H1 (cell line): ENCODE data around the gene ZNG1F. TPM values are rescaled to one million over a fixed set of nuclear protein-coding genes. Genes with fewer than 3 reads are reported as not detected.
A peak's percentile ranks its signal among the peaks of the same experiment; 100 is the strongest.
"Not testable (repeated sequence)": the region's sequence is repeated elsewhere in the genome, so short reads cannot be mapped to it uniquely, and the experiment has no call there.

Source experiments
- CTCF ChIA-PET: fragments of 300-600 bp; sonication (Branson Sonifier 250); formaldehyde crosslinking; loops from one replicate; lab custom pipeline; 2021; ENCODE audit not compliant: partially characterized antibody; lab: Charles Lee
- POLR2A ChIA-PET: fragments of 300-600 bp; sonication (Branson Sonifier 250); formaldehyde crosslinking; loops from one replicate; lab custom pipeline; 2021; ENCODE audit warnings: inconsistent platforms; ENCODE audit not compliant: partially characterized antibody; lab: Charles Lee
- DNase-seq, 2 experiments: peaks; one replicate each; pipeline versions ENCODE4 v3.0.0 to v3.0.0-alpha.2; 2010 to 2022; ENCODE audit warnings: low spot score in 2 of 2, low read depth in 1 of 2, mixed read lengths in 1 of 2
- FAIRE-seq: peaks from 2 replicates; lab custom pipeline; 2011; peaks lifted over from hg19 to GRCh38; lab: Jason Lieb, UNC
- H2AFZ ChIP-seq: 2 replicates; pipeline ENCODE4 v1.8.1; 2012; ENCODE audit warnings: low read length, inconsistent platforms
- H2AK5ac ChIP-seq: 2 replicates; pipeline ENCODE4 v1.6.1; 2013; ENCODE audit warnings: low read depth, low read length
- H2BK120ac ChIP-seq: replicated peaks from 2 replicates; pipeline ENCODE3; 2013; ENCODE audit warnings: low read depth, low read length, inconsistent platforms
- H2BK12ac ChIP-seq: 2 replicates; pipeline ENCODE4 v1.6.1; 2013; ENCODE audit warnings: low read depth, low read length
- H2BK15ac ChIP-seq: 2 replicates; pipeline ENCODE4 v1.6.1; 2013; ENCODE audit warnings: low read length
- H2BK20ac ChIP-seq: 2 replicates; pipeline ENCODE4 v1.6.1; 2013; ENCODE audit warnings: low read length
- H2BK5ac ChIP-seq: 2 replicates; pipeline ENCODE4 v1.6.1; 2013; ENCODE audit warnings: low read depth, low read length
- H3K14ac ChIP-seq: 2 replicates; pipeline ENCODE4 v1.6.1; 2013; ENCODE audit warnings: inconsistent platforms; ENCODE audit not compliant: insufficient read length
- H3K18ac ChIP-seq: 2 replicates; pipeline ENCODE4 v1.6.1; 2013; ENCODE audit warnings: low read length; ENCODE audit errors: extremely low read depth
- H3K23ac ChIP-seq: 2 replicates; pipeline ENCODE4 v1.6.1; 2013; ENCODE audit warnings: inconsistent platforms; ENCODE audit not compliant: insufficient read length
- H3K23me2 ChIP-seq: 2 replicates; pipeline ENCODE4 v1.6.1; 2013; ENCODE audit warnings: low read depth, low read length
- H3K27ac ChIP-seq: 2 replicates; pipeline ENCODE4 v1.6.1; 2011; ENCODE audit warnings: low read depth, low read length, inconsistent platforms
- H3K27me3 ChIP-seq, 4 experiments: replicated peaks in 1 of 4; 1 replicate in 1 of 4; 2 replicates in 3 of 4; pipeline versions ENCODE4 v1.6.1 to v1.8.1; 2011 to 2013; ENCODE audit warnings: low read length in 3 of 4, mild to moderate bottlenecking in 3 of 4, inconsistent platforms in 2 of 4, mixed read lengths in 2 of 4, moderate library complexity in 1 of 4; ENCODE audit not compliant: control insufficient read depth in 3 of 4, insufficient read depth in 3 of 4; ENCODE audit errors: extremely low read depth in 1 of 4
- H3K36me3 ChIP-seq, 4 experiments: 2 replicates each; pipeline versions ENCODE4 v1.6.1 to v1.8.1; 2011 to 2013; ENCODE audit warnings: mild to moderate bottlenecking in 4 of 4, low read length in 3 of 4, moderate library complexity in 2 of 4, control low read depth in 1 of 4, inconsistent platforms in 1 of 4; ENCODE audit not compliant: insufficient read depth in 4 of 4, control insufficient read depth in 2 of 4
- H3K4ac ChIP-seq: replicated peaks from 2 replicates; pipeline ENCODE3; 2013; ENCODE audit warnings: low read length, low read depth, mixed read lengths, inconsistent platforms; ENCODE audit not compliant: insufficient read length
- H3K4me1 ChIP-seq, 4 experiments: replicated peaks in 1 of 4; 1 replicate in 1 of 4; 2 replicates in 3 of 4; pipeline versions ENCODE4 v1.6.1 to v1.8.1; 2011 to 2013; ENCODE audit warnings: low read length in 3 of 4, inconsistent platforms in 2 of 4, mixed read lengths in 1 of 4; ENCODE audit not compliant: insufficient read depth in 4 of 4, control insufficient read depth in 3 of 4
- H3K4me2 ChIP-seq, 2 experiments: 2 replicates each; pipeline versions ENCODE4 v1.6.1 to v1.8.1; 2011 to 2013; ENCODE audit warnings: low read depth in 2 of 2, low read length in 2 of 2, control low read depth in 1 of 2, inconsistent platforms in 1 of 2, mild to moderate bottlenecking in 1 of 2; ENCODE audit not compliant: insufficient read depth in 1 of 2
- H3K4me3 ChIP-seq, 4 experiments: fragments of 200-600, 300-600 bp in 1 of 4; sonication (generic), shearing (Covaris generic), sonication (Bioruptor Twin) in 1 of 4; 2 replicates each; pipeline versions ENCODE4 v1.5.1 to v1.8.1; 2011 to 2016; ENCODE audit warnings: low read length in 4 of 4, low read depth in 3 of 4, control low read depth in 2 of 4, inconsistent platforms in 2 of 4, mild to moderate bottlenecking in 2 of 4, mixed read lengths in 1 of 4, moderate library complexity in 1 of 4; ENCODE audit not compliant: insufficient read depth in 2 of 4; ENCODE audit errors: extremely low read depth in 1 of 4
- H3K56ac ChIP-seq: replicated peaks from 2 replicates; pipeline ENCODE3; 2013; ENCODE audit warnings: low read depth, mild to moderate bottlenecking, mixed read lengths, low read length, inconsistent platforms; ENCODE audit not compliant: insufficient read length
- H3K79me1 ChIP-seq: 2 replicates; pipeline ENCODE4 v1.6.1; 2013; ENCODE audit warnings: low read depth, low read length, control low read depth
- H3K79me2 ChIP-seq, 2 experiments: 2 replicates each; pipeline versions ENCODE4 v1.6.1 to v1.8.1; 2012 to 2013; ENCODE audit warnings: low read length in 2 of 2, mild to moderate bottlenecking in 2 of 2, inconsistent platforms in 1 of 2; ENCODE audit not compliant: insufficient read depth in 2 of 2, control insufficient read depth in 1 of 2
- H3K9ac ChIP-seq, 4 experiments: replicated peaks in 1 of 4; 1 replicate in 1 of 4; 2 replicates in 3 of 4; pipeline versions ENCODE4 v1.6.1 to v1.8.1; 2011 to 2013; ENCODE audit warnings: low read depth in 3 of 4, low read length in 3 of 4, control low read depth in 2 of 4, mild to moderate bottlenecking in 2 of 4, moderate library complexity in 2 of 4, inconsistent platforms in 1 of 4; ENCODE audit errors: extremely low read depth in 1 of 4
- H3K9me3 ChIP-seq, 2 experiments: 2 replicates each; pipeline versions ENCODE4 v1.6.1 to v1.8.1; 2012 to 2013; ENCODE audit warnings: mild to moderate bottlenecking in 2 of 2, moderate library complexity in 2 of 2, control low read depth in 1 of 2, inconsistent platforms in 1 of 2, low read depth in 1 of 2, low read length in 1 of 2, mixed read lengths in 1 of 2; ENCODE audit not compliant: insufficient read depth in 2 of 2
- H4K20me1 ChIP-seq, 2 experiments: replicated peaks in 1 of 2; 2 replicates each; pipeline versions ENCODE3 to v1.8.1; 2011 to 2013; ENCODE audit warnings: inconsistent platforms in 2 of 2, low read length in 2 of 2, mild to moderate bottlenecking in 1 of 2; ENCODE audit not compliant: insufficient read depth in 2 of 2, control insufficient read depth in 1 of 2
- H4K5ac ChIP-seq: 2 replicates; pipeline ENCODE4 v1.6.1; 2013; ENCODE audit warnings: low read length, low read depth, mixed read lengths, inconsistent platforms; ENCODE audit not compliant: insufficient read length
- H4K8ac ChIP-seq: 2 replicates; pipeline ENCODE4 v1.8.0; 2013; ENCODE audit warnings: mild to moderate bottlenecking, moderate library complexity, low read length, inconsistent platforms; ENCODE audit not compliant: insufficient read depth; ENCODE audit errors: extremely low read depth
- H4K91ac ChIP-seq: replicated peaks from 2 replicates; pipeline ENCODE3; 2013; ENCODE audit warnings: low read length, mixed read lengths, inconsistent platforms; ENCODE audit not compliant: insufficient read length
- RAD21 ChIP-seq, 2 experiments: IDR thresholded peaks in 1 of 2; conservative IDR thresholded peaks in 1 of 2; 2 replicates each; pipeline ENCODE4 v1.6.1; 2011; ENCODE audit warnings: low read depth in 2 of 2, low read length in 2 of 2, improper control_type of control experiment in 1 of 2, inconsistent platforms in 1 of 2, mild to moderate bottlenecking in 1 of 2, moderate library complexity in 1 of 2
- WGBS, 2 experiments: shearing (Covaris generic) in 1 of 2; methylation state at CpG; one replicate each; pipeline versions ENCODE4 v1.1.6 to v1.1.7; 2013 to 2015; ENCODE audit warnings: low lambda C conversion rate in 2 of 2, mixed read lengths in 2 of 2, inconsistent platforms in 1 of 2, low coverage in 1 of 2, missing lambda C conversion rate in 1 of 2; ENCODE audit not compliant: insufficient replicate concordance in 2 of 2, insufficient coverage in 1 of 2, insufficient read length in 1 of 2; ENCODE audit errors: extremely low coverage in 1 of 2, missing lambda C conversion rate in 1 of 2; 5-methylcytosine and 5-hydroxymethylcytosine counted together
- polyA plus RNA-seq, 7 experiments: library from polyadenylated mRNA; depleted of rRNA in 3 of 7; stranded (reverse) in 5 of 7; unstranded in 2 of 7; fragments of >200 nt in 5 of 7; fragments of 200-250 nt in 2 of 7; gene quantifications; 1 replicate in 5 of 7; 2 replicates in 1 of 7; 4 replicates in 1 of 7; pipeline versions ENCODE4 v1.2.1 to v1.2.3, GENCODE V29; 2011 to 2013; ENCODE audit warnings: missing spikeins in 2 of 7, mixed read lengths in 2 of 7
- total RNA-seq: library from RNA; stranded (reverse); fragmentation: NEBNext Ultra II Directional; extraction: Animal tissue kit (Norgen Biotek cat#: 25700); gene quantifications from 2 replicates; pipeline ENCODE4 v1.2.1, GENCODE V29; 2021

ZNG1F gene
- total and polyA plus RNA-seq, 2 of the 8 experiments (the other 6 are each of a cell fraction or from before 2014, with no cell fraction given) = 4.3 to 4.8 TPM

DNA sequence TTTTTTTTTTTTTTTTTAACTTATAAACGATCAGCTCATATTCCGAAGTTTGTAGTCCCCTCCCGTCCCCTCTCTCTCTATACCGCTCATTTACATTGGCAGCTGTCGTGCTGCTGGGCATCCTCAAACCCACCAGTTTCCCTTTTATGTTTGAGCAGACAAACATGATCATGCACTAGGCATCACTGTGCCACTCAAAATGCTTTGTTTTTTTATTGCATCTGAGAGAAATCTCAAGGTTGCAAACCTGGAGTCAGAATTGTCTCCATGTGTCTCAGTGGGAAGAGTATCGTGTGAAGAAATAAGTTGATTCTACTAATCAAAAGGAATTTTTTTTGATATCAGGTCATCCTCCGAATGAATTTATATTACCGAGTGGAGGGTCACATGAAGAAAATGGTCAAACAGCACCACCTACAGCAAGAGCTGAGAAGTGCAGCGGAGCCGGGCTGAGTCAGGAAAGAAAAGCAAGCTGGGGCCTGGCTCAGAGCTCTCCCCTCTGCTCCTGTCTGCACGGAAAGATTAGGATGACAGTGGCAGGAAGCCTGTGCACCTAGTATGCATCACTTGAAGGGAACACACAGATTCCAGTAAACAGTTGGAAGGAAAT, 100.6 kb downstream of the ZNG1F start:
- H3K27me3 ChIP-seq = not testable (repeated sequence)

DNA sequence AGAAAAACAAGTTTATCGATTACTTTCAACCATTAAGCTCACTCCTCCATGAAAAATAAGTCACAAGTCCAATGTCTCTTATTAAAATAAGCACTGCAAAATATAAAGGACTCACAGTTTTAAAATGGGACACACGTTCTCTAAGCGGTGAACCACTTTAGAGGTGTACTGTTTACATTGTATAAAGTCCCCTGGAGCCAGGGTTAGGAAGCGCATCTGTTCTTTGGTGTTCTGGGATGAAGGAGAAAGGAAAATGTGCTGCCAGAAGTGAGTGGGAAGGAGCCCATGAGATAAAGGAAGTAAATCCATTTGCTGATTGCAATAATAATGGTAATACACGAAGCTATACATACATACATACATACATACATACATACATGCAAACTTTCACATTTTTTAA, 101.2 kb downstream of the ZNG1F start:
- DNase-seq, H3K4me3 ChIP-seq, H3K4ac ChIP-seq, H3K4me2 ChIP-seq, H4K8ac ChIP-seq, FAIRE-seq, H4K91ac ChIP-seq, H3K27me3 ChIP-seq, H2BK120ac ChIP-seq, H2AFZ ChIP-seq, H2AK5ac ChIP-seq, H3K23me2 ChIP-seq, H3K14ac ChIP-seq, H2BK20ac ChIP-seq, H2BK15ac ChIP-seq, H3K27ac ChIP-seq, H3K23ac ChIP-seq, H3K79me1 ChIP-seq, H3K36me3 ChIP-seq, POLR2A ChIA-PET, H3K56ac ChIP-seq, H3K4me1 ChIP-seq, H3K9ac ChIP-seq, H2BK12ac ChIP-seq, H4K5ac ChIP-seq, H3K18ac ChIP-seq, H3K79me2 ChIP-seq, H3K9me3 ChIP-seq, H4K20me1 ChIP-seq, H2BK5ac ChIP-seq, CTCF ChIA-PET: not testable (repeated sequence)
- WGBS, 2 experiments = 71% methylated on average over 5 of the region's 5 CpGs; no CpG with 5 or more reads in 1 of the 2 experiments

More for the DNA sequence above, 100.6 kb downstream of the ZNG1F start:
- H4K8ac ChIP-seq, H3K4me1 ChIP-seq, H2AFZ ChIP-seq, H3K27ac ChIP-seq, FAIRE-seq, H3K9ac ChIP-seq, H3K14ac ChIP-seq, H3K56ac ChIP-seq, H2BK15ac ChIP-seq, H4K5ac ChIP-seq, H2BK120ac ChIP-seq, H3K23me2 ChIP-seq, H3K36me3 ChIP-seq, H3K4me2 ChIP-seq, POLR2A ChIA-PET, H4K91ac ChIP-seq, H4K20me1 ChIP-seq, DNase-seq, H3K9me3 ChIP-seq, H3K18ac ChIP-seq, H3K79me1 ChIP-seq, H2BK5ac ChIP-seq, H2BK12ac ChIP-seq, H3K23ac ChIP-seq, H3K4ac ChIP-seq, H2AK5ac ChIP-seq, H3K79me2 ChIP-seq, H2BK20ac ChIP-seq, H3K4me3 ChIP-seq, CTCF ChIA-PET: not testable (repeated sequence)
- WGBS, 2 experiments = 22% methylated on average over 7 of the region's 11 CpGs; no CpG with 5 or more reads in 1 of the 2 experiments
- 0 out of 4 replicates have a peak, but pooled peaks of 1 of the 2 experiments have one; percentile 10 for TF ChIP-seq RAD21 (IDR thresholded peaks at IDR 0.05 in 1 of 2, conservative IDR thresholded peaks at IDR 0.05 in 1 of 2; ENCODE audit: low read depth in 2 of 2, low read length in 2 of 2)
